Stimulated activated CD8-positive, alpha-beta memory T cell treated with anti-CD3 and anti-CD28 coated beads, Interleukin-7, amount 100 ng/mL, for 4 hours (primary cell): ENCODE measurements around the gene GIGYF2.
"Not testable (repeated sequence)": the region's sequence is repeated elsewhere in the genome, so short reads cannot be mapped to it uniquely, and the experiment has no call there.

Experiments used
- DNase-seq, 2 donors: peaks; one replicate each; pipeline ENCODE4 v3.0.0-alpha.2; 2020; ENCODE audit warnings: low read depth in 2 of 2

The GIGYF2 gene

GRCh38 chr2:232892843-232893242 lies 195.7 kb downstream of the GIGYF2 start:
- no peak for DNase-seq

- DNase-seq: no peak
These were observed 196.7 kb downstream of the GIGYF2 start for GRCh38 chr2:232893834-232894233.

GRCh38 chr2:232894251-232894650 lies 197.1 kb downstream of the GIGYF2 start:
- DNase-seq: no peak

- DNase-seq: no peak
These were observed 197.6 kb downstream of the GIGYF2 start for GRCh38 chr2:232894746-232895145.

- no peak for DNase-seq
These were observed 199.0 kb downstream of the GIGYF2 start for GRCh38 chr2:232896111-232896510.

GRCh38 chr2:232896720-232897597 lies 199.8 kb downstream of the GIGYF2 start:
- DNase-seq: no peak

GRCh38 chr2:232897598-232898408 lies 200.7 kb downstream of the GIGYF2 start:
- peak in 1 of 2 donors; percentile 29 for DNase-seq

- no peak for DNase-seq
These were observed 201.7 kb downstream of the GIGYF2 start for GRCh38 chr2:232898592-232899543.

GRCh38 chr2:232900811-232901735 lies 203.9 kb downstream of the GIGYF2 start:
- no peak for DNase-seq

- no peak for DNase-seq
These were observed 204.8 kb downstream of the GIGYF2 start for GRCh38 chr2:232901736-232902578.

GRCh38 chr2:232903989-232904388 lies 206.9 kb downstream of the GIGYF2 start:
- DNase-seq: no peak

GRCh38 chr2:232906867-232907717 lies 210.0 kb downstream of the GIGYF2 start:
- DNase-seq: not testable (repeated sequence)

GRCh38 chr2:232907718-232908085 lies 210.6 kb downstream of the GIGYF2 start:
- DNase-seq: not testable (repeated sequence)

GRCh38 chr2:232908695-232909094 lies 211.6 kb downstream of the GIGYF2 start:
- no peak for DNase-seq
